CD14-positive monocyte (primary cell): Measurements from ENCODE around the gene ZNRF4. TPM values are rescaled to one million over a fixed set of nuclear protein-coding genes. Genes with fewer than 3 reads are reported as not detected.

ENCODE experiments used
- DNase-seq, 3 donors: peaks; one replicate each; pipeline ENCODE4 v3.0.0-alpha.2; 2011 to 2022
- H2AFZ ChIP-seq: 2 replicates; pipeline ENCODE4 v1.6.0; 2012; ENCODE audit warnings: mild to moderate bottlenecking, low read depth, low read length, inconsistent platforms; ENCODE audit not compliant: insufficient read depth, poor library complexity, severe bottlenecking
- H3K27ac ChIP-seq, 2 donors: 1 replicate in 1 of 2; 2 replicates in 1 of 2; pipeline ENCODE4 v1.5.1; 2012 to 2013; ENCODE audit warnings: low read length in 2 of 2, control low read depth in 1 of 2, inconsistent platforms in 1 of 2, low read depth in 1 of 2, mild to moderate bottlenecking in 1 of 2
- H3K27me3 ChIP-seq, 2 donors: one replicate each; pipeline versions ENCODE4 v1.6.0 to v1.6.1; 2011 to 2013; ENCODE audit warnings: low read length in 2 of 2; ENCODE audit not compliant: control insufficient read depth in 2 of 2, insufficient read depth in 2 of 2
- H3K36me3 ChIP-seq, 2 donors: replicated peaks in 1 of 2; 1 replicate in 1 of 2; 2 replicates in 1 of 2; pipeline versions ENCODE4 v1.5.1 to v1.6.1; 2012 to 2013; ENCODE audit warnings: low read length in 2 of 2, control low read depth in 1 of 2, inconsistent platforms in 1 of 2, mild to moderate bottlenecking in 1 of 2; ENCODE audit not compliant: insufficient read depth in 2 of 2, control insufficient read depth in 1 of 2
- H3K4me1 ChIP-seq, 2 donors: 1 replicate in 1 of 2; 2 replicates in 1 of 2; pipeline versions ENCODE4 v1.5.1 to v1.6.1; 2012 to 2013; ENCODE audit warnings: low read length in 2 of 2, control low read depth in 1 of 2, inconsistent platforms in 1 of 2, mild to moderate bottlenecking in 1 of 2, moderate library complexity in 1 of 2; ENCODE audit not compliant: insufficient read depth in 2 of 2, control insufficient read depth in 1 of 2
- H3K4me2 ChIP-seq: replicated peaks from 2 replicates; pipeline ENCODE3; 2012; ENCODE audit warnings: low read length, moderate library complexity, mild to moderate bottlenecking; ENCODE audit not compliant: poor library complexity, severe bottlenecking; ENCODE audit errors: extremely low read depth
- H3K4me3 ChIP-seq, 3 experiments: fragments of 200-600 bp in 1 of 3; sonication (generic) in 1 of 3; replicated peaks in 1 of 3; 1 replicate in 2 of 3; 2 replicates in 1 of 3; pipeline ENCODE4 v1.5.1; 2011 to 2013; ENCODE audit warnings: low read length in 3 of 3, mild to moderate bottlenecking in 3 of 3, control low read depth in 2 of 3, low read depth in 2 of 3, inconsistent platforms in 1 of 3, moderate library complexity in 1 of 3
- H3K79me2 ChIP-seq: 2 replicates; pipeline ENCODE4 v1.6.0; 2012; ENCODE audit warnings: mild to moderate bottlenecking, control low read depth, inconsistent platforms, low read length, moderate library complexity; ENCODE audit not compliant: insufficient read depth
- H3K9ac ChIP-seq: 2 replicates; pipeline ENCODE4 v1.6.0; 2017; ENCODE audit warnings: low read length, mild to moderate bottlenecking; ENCODE audit not compliant: insufficient read depth, poor library complexity, severe bottlenecking
- H3K9me3 ChIP-seq, 2 donors: replicated peaks in 1 of 2; 1 replicate in 1 of 2; 2 replicates in 1 of 2; pipeline versions ENCODE4 v1.5.1 to v1.6.1; 2012 to 2013; ENCODE audit warnings: low read length in 2 of 2, control low read depth in 1 of 2; ENCODE audit not compliant: control insufficient read depth in 1 of 2, insufficient read depth in 1 of 2
- H4K20me1 ChIP-seq: 2 replicates; pipeline ENCODE4 v1.6.0; 2012; ENCODE audit warnings: mild to moderate bottlenecking, low read length, control low read depth, moderate library complexity; ENCODE audit not compliant: insufficient read depth
- H3K27ac Mint-ChIP-seq, 7 donors: one replicate each; pipeline ENCODE4 v1.8.0; 2020; ENCODE audit warnings: mild to moderate bottlenecking in 7 of 7, mixed read lengths in 7 of 7, moderate library complexity in 6 of 7, inconsistent platforms in 2 of 7
- H3K27me3 Mint-ChIP-seq, 3 donors: one replicate each; pipeline ENCODE4 v1.8.0; 2021 to 2022; ENCODE audit warnings: low read depth in 3 of 3, mild to moderate bottlenecking in 3 of 3, mixed read lengths in 3 of 3, moderate library complexity in 3 of 3, inconsistent platforms in 1 of 3
- H3K36me3 Mint-ChIP-seq, 2 donors: one replicate each; pipeline ENCODE4 v1.8.0; 2020; ENCODE audit warnings: mixed read lengths in 2 of 2, inconsistent platforms in 1 of 2, mild to moderate bottlenecking in 1 of 2
- H3K4me1 Mint-ChIP-seq: one replicate; pipeline ENCODE4 v1.8.0; 2020; ENCODE audit warnings: mild to moderate bottlenecking, mixed read lengths
- H3K4me3 Mint-ChIP-seq, 2 donors: one replicate each; pipeline ENCODE4 v1.8.0; 2020; ENCODE audit warnings: mild to moderate bottlenecking in 2 of 2, mixed read lengths in 2 of 2, moderate library complexity in 1 of 2
- H3K9me3 Mint-ChIP-seq, 7 donors: one replicate each; pipeline ENCODE4 v1.8.0; 2020 to 2022; ENCODE audit warnings: mixed read lengths in 7 of 7, mild to moderate bottlenecking in 6 of 7, moderate library complexity in 6 of 7, inconsistent platforms in 2 of 7
- WGBS: methylation state at CpG from one replicate; pipeline ENCODE4 v1.1.5; 2013; ENCODE audit warnings: missing lambda C conversion rate; ENCODE audit not compliant: insufficient coverage; 5-methylcytosine and 5-hydroxymethylcytosine counted together
- intact Hi-C, 2 donors: fragments of 100-400 bp; cut with micrococcal nuclease; formaldehyde crosslinking; loops; one replicate each; pipeline versions ENCODE4 v1.15.0 to v1.15.1; 2023
- polyA plus RNA-seq, 3 donors: library from polyadenylated mRNA; depleted of rRNA in 1 of 3; unstranded in 2 of 3; stranded (reverse) in 1 of 3; fragments of 300-500 nt in 2 of 3; fragments of >200 nt in 1 of 3; fragmentation: Illumina TruSeq in 2 of 3; gene quantifications; 1 replicate in 2 of 3; 2 replicates in 1 of 3; pipeline ENCODE4 v1.2.3, GENCODE V29; 2012 to 2021
- TF ChIP-seq, protein P1 (sequence below): fragments of 200-600 bp; IDR thresholded peaks from one replicate; pipeline ENCODE4 v1.8.0; 2022; ENCODE audit warnings: antibody characterized with exemption, mild to moderate bottlenecking

ZNRF4 gene
- polyA plus RNA-seq, 3 donors = not detected

DNA sequence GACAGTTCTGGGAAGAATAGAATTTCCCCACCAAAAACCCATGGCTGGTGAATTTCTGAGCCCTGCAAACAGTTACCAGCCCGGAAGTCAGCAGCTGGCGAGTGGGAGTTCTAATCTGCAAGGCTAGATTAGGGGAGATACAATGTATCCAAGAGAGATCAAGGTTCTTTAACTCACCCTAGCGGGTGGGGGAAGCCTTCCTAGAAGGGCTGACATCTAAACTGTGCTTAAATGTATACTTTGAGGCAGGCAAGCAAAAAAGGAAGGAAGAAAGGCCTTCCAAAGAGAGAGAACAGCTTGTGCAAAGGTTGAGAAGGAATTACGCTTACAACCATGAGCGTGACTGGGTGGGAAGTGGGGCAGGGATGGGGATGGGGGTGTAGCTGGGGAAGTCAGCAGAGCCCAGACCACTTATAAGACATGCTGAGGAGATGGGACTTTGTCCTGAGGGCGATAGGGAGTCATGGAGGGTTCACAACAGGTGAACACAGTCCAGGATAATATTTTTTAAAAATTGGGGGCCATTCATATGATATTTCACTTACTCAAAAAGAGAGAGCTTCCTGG, 20.8 kb upstream of the ZNRF4 start:
- Histone ChIP-seq H3K4me1 (no peaks in the 10 kb centered on the region), H2AFZ (no peak overlapping the region), H3K9me3 (no peaks in the 10 kb centered on the region), H3K4me2 (no peak overlapping the region), H3K27ac (no peak overlapping the region), H3K4me3 (no peak overlapping the region), H3K36me3 (no peaks in the 10 kb centered on the region), H3K27me3 (peaks cover 0 to 8% of the 10 kb centered on the region in 2 donors), H4K20me1 (no peaks in the 10 kb centered on the region), H3K9ac (no peak overlapping the region), H3K79me2 (no peaks in the 10 kb centered on the region)
- Mint-ChIP-seq H3K36me3 (no peaks in the 10 kb centered on the region), H3K4me3 (no peak overlapping the region), H3K4me1 (no peaks in the 10 kb centered on the region), H3K27ac (no peak overlapping the region), H3K27me3 (peaks cover 16 to 42% (median 34%) of the 10 kb centered on the region in 3 donors), H3K9me3 (peaks cover 0 to 8% (median 0%) of the 10 kb centered on the region in 7 donors)
- intact Hi-C loops = no loop called here
- DNase-seq = no peak
- TF ChIP-seq, protein P1, sequence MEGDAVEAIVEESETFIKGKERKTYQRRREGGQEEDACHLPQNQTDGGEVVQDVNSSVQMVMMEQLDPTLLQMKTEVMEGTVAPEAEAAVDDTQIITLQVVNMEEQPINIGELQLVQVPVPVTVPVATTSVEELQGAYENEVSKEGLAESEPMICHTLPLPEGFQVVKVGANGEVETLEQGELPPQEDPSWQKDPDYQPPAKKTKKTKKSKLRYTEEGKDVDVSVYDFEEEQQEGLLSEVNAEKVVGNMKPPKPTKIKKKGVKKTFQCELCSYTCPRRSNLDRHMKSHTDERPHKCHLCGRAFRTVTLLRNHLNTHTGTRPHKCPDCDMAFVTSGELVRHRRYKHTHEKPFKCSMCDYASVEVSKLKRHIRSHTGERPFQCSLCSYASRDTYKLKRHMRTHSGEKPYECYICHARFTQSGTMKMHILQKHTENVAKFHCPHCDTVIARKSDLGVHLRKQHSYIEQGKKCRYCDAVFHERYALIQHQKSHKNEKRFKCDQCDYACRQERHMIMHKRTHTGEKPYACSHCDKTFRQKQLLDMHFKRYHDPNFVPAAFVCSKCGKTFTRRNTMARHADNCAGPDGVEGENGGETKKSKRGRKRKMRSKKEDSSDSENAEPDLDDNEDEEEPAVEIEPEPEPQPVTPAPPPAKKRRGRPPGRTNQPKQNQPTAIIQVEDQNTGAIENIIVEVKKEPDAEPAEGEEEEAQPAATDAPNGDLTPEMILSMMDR = no peak
- 7% methylated on average over 2 of the region's 6 CpGs for WGBS

- no peaks in the 10 kb centered on the region for H3K4me1 ChIP-seq
- H2AFZ ChIP-seq = no peak overlapping the region
- 93% methylated on average over 6 of the region's 9 CpGs for WGBS
- no peaks in the 10 kb centered on the region for H3K79me2 ChIP-seq
- H3K27me3 ChIP-seq = peaks cover 0 to 8% of the 10 kb centered on the region in 2 donors
- intact Hi-C loops = no loop called here
- H4K20me1 ChIP-seq = no peaks in the 10 kb centered on the region
- H3K4me3 ChIP-seq = no peak overlapping the region
- no peaks in the 10 kb centered on the region for H3K4me1 Mint-ChIP-seq
- no peak overlapping the region for H3K4me2 ChIP-seq
- TF ChIP-seq, protein P1 = no peak
- no peaks in the 10 kb centered on the region for H3K9me3 ChIP-seq
- no peak overlapping the region for H3K27ac ChIP-seq
- H3K36me3 Mint-ChIP-seq = no peaks in the 10 kb centered on the region
- H3K27ac Mint-ChIP-seq = no peak overlapping the region
- H3K4me3 Mint-ChIP-seq = no peak overlapping the region
- no peaks in the 10 kb centered on the region for H3K36me3 ChIP-seq
- DNase-seq = no peak
- H3K9ac ChIP-seq = no peak overlapping the region
- peaks cover 0 to 6% (median 0%) of the 10 kb centered on the region in 7 donors for H3K9me3 Mint-ChIP-seq
- peaks cover 16 to 41% (median 34%) of the 10 kb centered on the region in 3 donors for H3K27me3 Mint-ChIP-seq
Measured at GRCh38 chr19:5434970-5435641, 20.1 kb upstream of the ZNRF4 start.
